Stimulated activated CD4-positive, alpha-beta T cell treated with anti-CD3 and anti-CD28 coated beads, TNF-alpha, amount 100 ng/mL, for 24 hours (primary cell): ENCODE measurements around the gene PLEK.
"Not testable (repeated sequence)": the region's sequence is repeated elsewhere in the genome, so short reads cannot be mapped to it uniquely, and the experiment has no call there.

Experiments
- DNase-seq, 3 experiments: peaks; one replicate each; pipeline ENCODE4 v3.0.0-alpha.2; 2020; ENCODE audit warnings: low read depth in 3 of 3

Gene PLEK

DNA sequence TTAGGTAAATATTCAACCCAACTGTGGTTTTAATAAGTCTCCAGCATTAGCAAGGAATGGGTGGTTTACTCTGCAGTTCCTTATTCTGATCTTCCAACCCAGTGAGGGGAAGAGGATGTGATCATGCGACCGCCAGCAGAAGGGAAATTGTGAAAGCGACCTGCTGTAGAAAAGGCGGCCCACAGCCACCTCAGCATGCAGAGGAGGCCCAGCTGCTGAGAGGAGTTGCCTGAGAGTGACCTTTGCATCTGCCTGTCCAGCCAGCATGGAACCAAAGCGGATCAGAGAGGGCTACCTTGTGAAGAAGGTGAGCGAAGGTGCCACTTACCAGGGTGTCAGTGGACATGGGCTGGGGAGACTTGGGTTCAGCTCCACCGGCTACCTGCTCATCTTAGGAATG lies at the start of gene PLEK:
Gene PLEK, plus strand, starts transcription at position 196 of the 400 bp plus-strand sequence. Its CDS starts 70 bp downstream, at position 266.
- no peak for DNase-seq

DNA sequence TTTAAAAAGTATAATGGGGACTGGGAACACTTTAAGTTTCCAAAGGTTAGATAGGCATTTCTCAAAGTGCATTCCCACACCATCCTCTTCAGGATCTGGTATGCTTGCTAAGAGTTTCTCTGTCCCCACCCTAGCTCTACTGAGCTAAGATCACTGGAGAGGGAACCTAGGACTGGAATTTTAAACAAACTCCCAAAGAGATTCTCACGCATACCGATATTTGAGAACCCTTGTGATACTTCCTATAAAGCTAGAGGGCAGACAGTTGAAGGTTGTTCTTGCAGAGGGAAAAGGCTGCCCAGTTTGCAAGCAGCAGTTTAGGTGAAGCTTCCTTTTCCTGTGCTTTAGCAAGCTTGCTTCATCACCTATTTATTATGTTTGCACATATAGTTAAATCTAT lies 49.0 kb upstream of the PLEK start:
- DNase-seq = no peak

DNA sequence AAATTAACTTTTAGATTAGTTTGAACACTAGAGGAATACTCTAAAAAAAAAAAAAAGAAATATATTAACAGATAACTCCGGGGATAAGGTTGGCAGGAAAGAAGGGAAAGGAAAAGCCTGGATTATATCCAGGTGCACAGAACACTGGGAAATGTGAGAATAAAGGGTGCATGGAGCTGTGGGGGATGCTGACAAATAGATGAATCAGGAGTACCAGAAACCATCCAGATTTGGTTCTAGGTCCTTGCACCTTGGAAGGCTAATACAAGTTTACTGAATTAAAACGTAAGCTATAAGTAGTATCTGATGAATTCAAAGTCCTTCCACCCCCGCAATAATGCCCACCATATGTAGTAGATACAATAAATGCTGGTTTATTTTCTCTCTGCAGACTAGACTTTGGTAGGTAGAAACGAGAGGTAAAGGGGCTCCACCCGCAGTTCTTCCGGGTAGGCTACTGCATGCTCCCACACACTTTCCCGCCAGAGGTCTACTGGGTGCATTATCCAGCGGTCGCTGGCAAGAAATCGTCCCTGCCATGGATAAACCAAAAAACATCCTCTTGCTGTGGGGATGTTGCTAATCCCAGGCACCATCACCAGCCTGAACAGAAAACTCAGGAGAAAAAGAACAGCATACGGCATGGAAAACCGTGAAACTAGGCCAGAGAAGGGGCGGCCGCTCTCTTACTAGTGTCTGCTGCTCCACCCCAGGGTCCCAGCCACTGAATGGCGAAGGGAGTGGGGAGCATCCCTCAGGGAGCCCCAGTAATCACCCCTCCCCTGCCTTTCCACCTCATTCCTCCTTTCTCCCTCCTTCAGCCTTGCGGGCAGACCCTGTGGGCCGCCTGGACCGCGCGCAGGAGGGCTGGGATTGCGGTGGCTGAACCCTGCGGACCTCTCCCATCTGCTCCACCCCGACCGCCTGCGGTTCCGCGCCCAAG lies 46.8 kb upstream of the PLEK start:
- DNase-seq = no peak

DNA sequence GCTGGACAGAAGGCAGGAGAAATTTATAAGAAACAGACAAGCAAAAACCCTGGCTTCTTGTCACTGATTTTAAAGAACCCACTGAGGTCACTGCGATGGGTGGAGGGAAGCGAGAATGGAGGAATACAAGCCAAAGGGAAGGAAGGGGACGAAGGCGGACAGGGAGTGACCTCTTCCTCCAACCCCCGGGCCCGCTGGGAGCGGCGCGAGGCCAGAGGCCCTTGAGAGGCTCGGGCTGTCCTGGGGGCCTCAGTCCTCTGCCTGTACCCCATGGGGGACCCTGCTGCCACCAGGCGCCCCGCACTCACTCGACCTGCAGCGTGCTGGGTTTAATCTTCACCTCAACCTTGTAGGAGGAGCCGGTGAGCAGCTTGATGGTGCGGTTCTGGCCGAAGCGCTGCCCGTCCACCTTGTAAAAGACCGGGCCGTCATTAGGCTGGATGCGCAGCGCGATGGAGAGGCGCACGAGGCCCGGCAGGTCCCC lies 46.1 kb upstream of the PLEK start:
- no peak for DNase-seq

- peak in 2 of 3 experiments; percentile 1 to 3 for DNase-seq
Observed at GRCh38 chr2:68319398-68320117, 45.5 kb upstream of the PLEK start, which contains the start of gene CNRIP1. CNRIP1 (minus strand) TSS chr2:68319949; CDS start chr2:68319400, 549 bp downstream.

- no peak for DNase-seq
Observed at GRCh38 chr2:68320118-68320641, 44.9 kb upstream of the PLEK start.

GRCh38 chr2:68325056-68325455 lies 40.0 kb upstream of the PLEK start:
- DNase-seq = no peak

DNA sequence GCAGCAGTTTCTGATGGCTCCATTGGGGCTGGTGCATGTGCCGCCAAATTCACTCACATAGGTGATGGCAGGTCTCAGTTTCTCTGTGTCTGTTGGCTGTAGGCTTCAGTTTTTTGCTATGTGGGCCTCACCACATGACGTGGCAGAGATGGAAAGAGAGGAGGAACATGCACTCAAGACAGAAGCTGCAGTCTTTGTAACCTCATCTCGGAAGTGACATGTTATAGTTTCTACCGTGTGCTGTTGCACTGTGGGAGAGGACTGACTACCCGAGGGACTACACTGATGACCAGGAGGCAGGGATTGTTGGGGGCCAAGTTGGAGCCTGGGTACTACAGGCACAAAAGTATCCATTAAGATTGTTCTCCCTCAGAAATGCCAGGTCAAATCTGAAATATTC lies 36.2 kb upstream of the PLEK start:
- DNase-seq = no peak

DNA sequence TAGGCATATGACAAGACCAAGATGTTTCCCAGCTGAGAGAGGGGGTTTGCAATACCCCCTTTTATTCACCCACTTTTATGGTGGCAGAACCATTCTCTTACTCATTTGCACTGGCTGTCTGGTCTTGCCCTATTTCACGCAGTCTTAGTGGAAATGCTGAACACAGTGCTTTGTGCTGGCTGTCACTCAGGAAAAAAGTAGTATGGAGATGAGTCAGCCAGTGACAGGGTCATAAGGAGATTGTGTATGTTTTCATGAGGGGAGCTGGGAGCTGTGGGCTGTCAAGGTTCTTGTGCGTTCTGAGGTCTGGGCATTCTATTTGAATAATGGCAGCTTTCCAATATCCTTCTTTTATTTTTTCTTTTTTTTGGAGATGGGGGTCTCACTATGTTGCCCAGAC lies 34.4 kb upstream of the PLEK start:
- no peak for DNase-seq

- no peak for DNase-seq
Observed at GRCh38 chr2:68333009-68333408, 32.1 kb upstream of the PLEK start.

- no peak for DNase-seq
Observed at GRCh38 chr2:68333931-68334330, 31.2 kb upstream of the PLEK start.

GRCh38 chr2:68336192-68336591 lies 28.9 kb upstream of the PLEK start:
- no peak for DNase-seq

- DNase-seq = no peak
Observed at GRCh38 chr2:68340226-68341061, 24.6 kb upstream of the PLEK start.

DNA sequence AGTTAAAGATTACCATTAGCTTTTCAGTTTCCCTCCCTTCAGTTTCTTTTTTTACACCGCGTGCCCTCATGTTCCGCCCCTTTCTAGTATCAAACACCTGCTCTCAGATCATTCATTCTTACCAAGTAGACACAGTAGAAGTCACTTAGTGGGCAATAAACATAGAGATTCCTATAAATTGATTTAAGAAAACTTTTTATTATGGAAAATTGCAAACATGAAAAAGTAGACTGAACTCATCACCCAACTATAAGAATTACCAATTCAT lies 24.1 kb upstream of the PLEK start:
- no peak for DNase-seq

DNA sequence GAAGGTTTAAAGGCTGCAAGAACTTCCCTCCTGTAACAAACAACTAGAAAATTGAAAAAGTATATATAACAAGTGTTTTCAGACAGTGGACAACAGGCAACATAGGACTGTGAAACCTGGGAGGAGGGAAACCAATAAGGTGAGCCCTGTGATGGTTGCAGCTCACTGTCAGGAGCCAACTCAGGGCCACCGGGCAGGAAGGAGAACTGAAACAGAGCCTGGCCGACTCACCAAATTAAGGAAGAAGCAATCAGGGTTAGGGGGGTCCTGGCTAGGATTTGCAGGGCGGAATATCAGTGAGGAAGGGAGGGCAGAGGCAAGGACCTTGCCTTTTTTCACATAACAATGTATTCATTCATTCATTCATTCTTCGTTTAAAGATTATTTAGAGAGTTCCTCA lies 23.5 kb upstream of the PLEK start:
- no peak for DNase-seq

GRCh38 chr2:68342470-68342869 lies 22.6 kb upstream of the PLEK start:
- DNase-seq = no peak

DNA sequence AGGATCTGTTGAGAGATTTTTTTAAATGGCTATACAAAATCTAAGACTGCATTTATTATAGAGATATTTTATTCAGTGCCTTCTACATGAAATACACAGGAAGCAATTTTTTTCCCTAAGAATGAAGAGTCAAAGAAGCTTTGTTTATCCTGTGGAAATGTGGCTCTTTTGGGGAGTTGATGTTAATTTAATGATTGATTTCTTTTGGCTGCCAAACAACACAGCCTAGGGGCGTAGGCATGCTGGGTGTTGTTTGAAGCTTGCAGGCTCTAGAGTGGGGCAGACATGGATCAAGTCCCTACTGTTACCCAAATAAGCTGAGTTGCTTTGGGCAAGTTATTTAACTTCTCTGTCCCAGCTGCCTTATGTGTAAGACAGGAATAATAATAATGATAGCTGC lies 21.1 kb upstream of the PLEK start:
- no peak for DNase-seq

GRCh38 chr2:68345129-68345875 lies 19.8 kb upstream of the PLEK start:
- no peak for DNase-seq

GRCh38 chr2:68349091-68349490 lies 16.0 kb upstream of the PLEK start:
- DNase-seq = not testable (repeated sequence)

- DNase-seq = no peak
Observed at GRCh38 chr2:68351997-68352396, 13.1 kb upstream of the PLEK start.
